WI38 (cell line): Measurements from ENCODE around the gene TCN2.

ENCODE experiments used
- H3K4me3 ChIP-seq: 2 replicates; pipeline ENCODE4 v1.5.1; 2011; ENCODE audit warnings: low read depth, mild to moderate bottlenecking, control low read depth, low read length
- TF ChIP-seq, protein P1 (sequence below): IDR thresholded peaks from 2 replicates; pipeline ENCODE4 v1.5.1; 2012; ENCODE audit warnings: low read depth, mild to moderate bottlenecking, control low read depth, low read length

The TCN2 gene

DNA sequence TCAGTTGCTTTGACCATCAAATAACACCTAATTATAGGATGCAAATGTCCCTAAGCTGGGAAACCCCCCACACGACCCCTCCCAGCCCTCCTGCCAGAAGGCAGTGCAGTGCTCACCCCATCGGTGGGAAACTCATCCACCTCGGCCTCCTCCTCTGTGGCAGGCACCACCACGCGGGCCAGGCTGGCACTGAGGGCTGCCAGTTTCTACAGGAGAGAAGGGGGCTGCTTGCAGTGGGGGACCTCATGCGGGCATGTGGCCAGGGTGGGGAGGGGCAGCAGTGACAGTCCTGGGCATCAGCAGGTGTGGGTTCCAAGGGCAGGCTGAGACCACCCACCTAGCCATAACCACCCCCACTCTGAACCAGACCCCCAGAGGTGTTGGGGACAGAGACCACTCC is 26.1 kb upstream of the TCN2 start:
- no peak overlapping the region for H3K4me3 ChIP-seq
- TF ChIP-seq, protein P1, sequence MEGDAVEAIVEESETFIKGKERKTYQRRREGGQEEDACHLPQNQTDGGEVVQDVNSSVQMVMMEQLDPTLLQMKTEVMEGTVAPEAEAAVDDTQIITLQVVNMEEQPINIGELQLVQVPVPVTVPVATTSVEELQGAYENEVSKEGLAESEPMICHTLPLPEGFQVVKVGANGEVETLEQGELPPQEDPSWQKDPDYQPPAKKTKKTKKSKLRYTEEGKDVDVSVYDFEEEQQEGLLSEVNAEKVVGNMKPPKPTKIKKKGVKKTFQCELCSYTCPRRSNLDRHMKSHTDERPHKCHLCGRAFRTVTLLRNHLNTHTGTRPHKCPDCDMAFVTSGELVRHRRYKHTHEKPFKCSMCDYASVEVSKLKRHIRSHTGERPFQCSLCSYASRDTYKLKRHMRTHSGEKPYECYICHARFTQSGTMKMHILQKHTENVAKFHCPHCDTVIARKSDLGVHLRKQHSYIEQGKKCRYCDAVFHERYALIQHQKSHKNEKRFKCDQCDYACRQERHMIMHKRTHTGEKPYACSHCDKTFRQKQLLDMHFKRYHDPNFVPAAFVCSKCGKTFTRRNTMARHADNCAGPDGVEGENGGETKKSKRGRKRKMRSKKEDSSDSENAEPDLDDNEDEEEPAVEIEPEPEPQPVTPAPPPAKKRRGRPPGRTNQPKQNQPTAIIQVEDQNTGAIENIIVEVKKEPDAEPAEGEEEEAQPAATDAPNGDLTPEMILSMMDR, result no peak

DNA sequence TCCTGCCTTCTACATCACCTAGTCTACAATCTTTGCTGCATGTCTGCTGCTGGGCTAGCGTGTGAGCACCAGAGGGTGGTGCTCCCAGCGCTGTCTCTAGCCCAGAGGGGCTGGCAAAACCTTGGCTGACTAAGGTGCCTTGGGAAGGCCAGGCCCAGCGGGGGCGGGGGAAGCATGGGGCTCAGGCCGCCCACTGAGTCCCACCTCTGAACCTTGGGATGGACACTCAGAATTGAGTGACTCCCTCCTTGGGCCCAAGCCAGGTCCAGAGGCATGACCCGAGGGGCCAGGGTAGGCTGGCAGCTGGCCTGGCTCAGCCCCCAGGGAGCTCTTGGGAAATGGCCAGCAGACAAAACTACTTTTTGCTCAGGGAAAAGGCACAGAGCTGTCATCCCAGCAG is 24.9 kb upstream of the TCN2 start:
- no peak overlapping the region for H3K4me3 ChIP-seq
- TF ChIP-seq, protein P1, result no peak

DNA sequence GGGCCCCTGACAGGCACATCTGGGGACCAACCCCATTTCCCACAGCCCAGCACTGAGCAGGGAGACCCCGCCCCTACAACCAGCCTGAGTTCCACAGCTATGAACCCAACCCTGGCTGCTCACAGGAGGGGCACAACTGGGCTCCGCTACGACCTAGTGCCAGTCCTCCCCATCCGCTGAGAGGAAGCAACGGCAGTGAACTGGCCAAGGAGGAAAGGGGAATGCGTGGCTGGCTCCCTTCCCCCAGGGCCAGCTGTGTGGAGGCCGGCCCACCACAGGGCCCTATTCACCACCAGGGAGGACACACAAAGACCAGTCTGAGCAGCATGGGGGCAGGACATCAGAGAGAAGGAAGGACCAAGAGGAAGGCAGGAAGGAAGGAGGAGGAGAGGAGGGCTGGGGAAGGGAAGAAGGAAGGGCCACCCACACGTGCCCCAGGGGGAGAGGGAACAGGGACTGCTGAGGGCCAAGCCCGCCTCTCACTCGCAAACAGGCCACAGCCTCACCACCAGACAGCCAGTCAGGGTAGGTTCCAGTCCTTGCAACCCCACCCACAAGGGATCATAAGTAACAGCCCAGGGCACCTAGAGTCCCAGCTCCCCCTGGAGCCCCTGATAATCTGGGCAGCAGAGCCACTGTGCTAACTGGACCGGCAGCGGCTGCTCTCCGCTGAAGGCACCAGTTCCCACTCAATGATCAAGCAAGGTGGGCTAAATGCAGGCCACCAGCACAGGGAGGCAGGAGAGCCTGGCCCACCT is 24.0 kb upstream of the TCN2 start:
- H3K4me3 ChIP-seq, result no peak overlapping the region
- TF ChIP-seq, protein P1, result no peak

DNA sequence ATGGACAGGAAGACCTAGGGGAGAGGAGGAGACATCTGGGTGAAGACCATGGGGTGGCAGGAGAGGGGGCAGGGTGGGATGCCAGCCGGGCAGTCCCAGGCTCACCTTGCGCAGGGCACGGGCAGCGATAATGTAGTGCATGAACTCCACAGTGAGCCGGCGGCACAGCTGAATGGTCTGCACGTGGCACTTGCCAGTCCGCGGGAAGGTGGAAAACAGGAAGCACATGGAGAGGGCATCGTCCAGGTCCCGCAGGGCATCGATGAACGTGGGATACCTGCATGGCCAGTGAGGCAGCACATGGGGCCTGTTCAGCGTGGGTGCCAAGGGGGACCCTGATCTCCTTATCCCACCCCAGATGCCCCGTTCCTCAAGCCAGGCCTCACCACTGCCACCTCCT is 22.5 kb upstream of the TCN2 start:
- H3K4me3 ChIP-seq, result no peak overlapping the region
- TF ChIP-seq, protein P1, result no peak

DNA sequence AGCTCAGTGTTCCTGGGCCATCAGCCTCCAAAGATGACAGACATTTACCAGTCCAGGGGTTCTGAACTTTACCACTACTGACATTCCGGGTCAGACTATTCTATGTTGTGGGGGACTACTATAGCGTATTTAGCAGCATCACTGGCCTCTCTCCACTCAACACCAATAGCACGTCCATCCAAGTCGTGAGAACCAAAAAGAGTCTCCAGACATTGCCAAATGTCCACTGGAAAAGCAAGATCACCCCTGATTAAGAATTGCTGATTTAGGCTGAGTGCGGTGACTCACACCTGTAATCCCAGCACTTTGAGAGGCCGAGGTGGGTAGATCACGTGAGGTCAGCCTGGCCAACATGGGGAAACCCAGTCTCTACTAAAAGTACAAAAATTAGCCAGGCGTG is 20.6 kb upstream of the TCN2 start:
- H3K4me3 ChIP-seq, result no peak overlapping the region
- TF ChIP-seq, protein P1, result no peak

DNA sequence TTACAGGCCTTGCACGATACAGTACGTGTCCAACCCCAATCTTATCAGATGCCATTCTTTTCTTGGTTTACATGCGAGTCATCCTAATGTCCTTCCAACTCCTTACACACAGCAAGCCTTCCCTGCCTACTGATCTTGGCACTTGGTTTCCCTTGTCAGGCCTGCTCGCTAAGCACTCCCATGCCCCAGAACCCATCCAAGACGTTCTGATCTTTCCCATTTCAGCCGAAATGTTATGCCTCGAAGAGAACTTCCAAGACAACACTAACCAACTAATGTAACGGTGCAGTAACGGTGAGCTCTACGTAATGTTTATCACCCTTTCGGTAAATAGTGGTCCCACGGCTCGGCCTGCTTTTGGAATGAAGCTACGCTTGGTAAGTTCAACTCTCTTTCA is 15.8 kb upstream of the TCN2 start:
- TF ChIP-seq, protein P1, result no peak

DNA sequence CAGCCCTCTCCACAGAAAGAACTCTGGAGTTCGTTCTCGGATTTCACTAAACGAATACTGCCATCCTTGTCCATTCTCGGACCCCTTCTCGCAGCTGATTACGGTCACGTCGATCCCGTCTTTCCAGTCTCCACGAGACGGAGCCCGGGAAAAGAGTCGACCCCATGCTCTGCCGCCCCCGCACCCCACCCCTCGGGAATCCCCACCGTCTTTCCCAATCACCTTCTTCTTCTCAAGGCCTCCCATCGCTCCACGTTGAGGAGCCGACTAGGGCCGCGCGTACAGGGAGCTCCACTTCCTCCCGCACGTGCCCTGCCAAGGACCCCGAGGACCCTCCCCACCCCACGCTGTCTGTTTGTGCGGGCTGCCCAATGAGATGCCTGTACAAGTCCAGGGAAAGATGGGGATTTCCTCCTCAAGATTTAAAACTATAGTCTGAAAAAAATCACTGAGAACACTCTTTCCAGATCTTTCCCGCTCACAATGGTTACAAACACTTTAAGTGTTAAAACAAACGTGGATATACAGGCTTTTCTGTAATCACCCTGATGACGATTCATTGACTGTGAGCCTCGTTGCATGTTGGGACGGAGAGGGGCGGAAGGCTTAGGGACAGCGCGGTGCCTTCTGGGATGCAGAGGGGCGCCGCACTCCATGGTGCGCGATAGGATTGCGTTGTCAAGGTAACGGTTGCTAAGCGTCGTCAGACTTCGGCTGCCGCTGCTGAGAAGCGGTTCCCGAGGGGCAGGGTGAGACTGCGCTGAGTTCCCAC is 15.2 kb upstream of the TCN2 start, which contains the start of gene PES1:
PES1 (minus strand) TSS at position 323 of the 772 bp plus-strand sequence; CDS start at position 246, 77 bp downstream.
- TF ChIP-seq, protein P1, result no peak
- H3K4me3 ChIP-seq, result peak within 1 kb of the TSS; percentile 99

More for the DNA sequence above, 15.8 kb upstream of the TCN2 start:
- H3K4me3 ChIP-seq, result peak overlapping the region; percentile 99

DNA sequence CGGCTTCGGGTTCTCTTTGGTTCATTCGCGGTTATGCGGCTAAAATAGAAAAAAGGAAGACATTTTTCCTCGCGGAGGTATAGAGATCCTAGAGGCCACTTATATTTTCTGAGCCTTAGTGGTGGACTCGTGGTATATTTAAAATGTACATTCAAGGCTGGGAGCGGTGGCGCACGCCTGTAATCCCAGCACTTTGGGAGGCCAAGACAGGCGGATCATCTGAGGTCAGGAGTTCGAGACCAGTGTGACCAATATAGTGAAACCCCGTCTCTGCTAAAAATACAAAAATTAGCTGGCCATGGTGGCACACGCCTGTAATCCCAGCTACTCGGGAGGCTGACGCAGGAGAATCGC is 14.6 kb upstream of the TCN2 start:
- 0 out of 2 replicates have a peak overlapping the region, but pooled peaks have one; percentile 17 for H3K4me3 ChIP-seq
